ENCODE data around the gene NCOR1. TPM values are rescaled to one million over a fixed set of nuclear protein-coding genes. Genes with fewer than 3 reads are reported as not detected.
A peak's percentile ranks its signal among the peaks of the same experiment; 100 is the strongest.

NCOR1 gene
- total RNA-seq, 2 experiments from 2014 or later = 118 TPM

GRCh38 chr17:15981208-15981607, 234.1 kb downstream of the NCOR1 start:
- Mint-ChIP-seq H3K4me1 (ENCODE audit: low read depth) (peaks cover 6% of the 10 kb centered on the region), H3K9me3 (no peaks in the 10 kb centered on the region), H3K27me3 (no peaks in the 10 kb centered on the region), H3K4me3 (no peak overlapping the region), H3K27ac (peak overlapping the region; percentile 32), H3K36me3 (ENCODE audit: low read depth) (peaks cover 85% of the 10 kb centered on the region)
- H3K4me1 ChIP-seq (ENCODE audit: insufficient read depth, low read length) = no peaks in the 10 kb centered on the region
- no peaks in the 10 kb centered on the region for H3K27me3 ChIP-seq (ENCODE audit: control insufficient read depth in 1 of 2, insufficient read depth in 2 of 2, low read length in 2 of 2)
- H3K27ac ChIP-seq (ENCODE audit: low read depth in 1 of 2, low read length in 2 of 2) = no peak overlapping the region
- ChIA-PET CTCF (no interaction called here), POLR2A (interaction anchor here (0.7 kb wide), 1 partner anchor 514 kb away, joined by 3 read pairs; no protein-coding TSS in a partner anchor)
- no peaks in the 10 kb centered on the region for H3K9me3 ChIP-seq (ENCODE audit: control insufficient read depth in 1 of 2, insufficient read depth in 1 of 2, low read length in 2 of 2)
- H3K4me3 ChIP-seq (ENCODE audit: low read length) = no peak overlapping the region
- TF ChIP-seq CTCF (IDR thresholded peaks at IDR 0.05) = no peak
- H3K36me3 ChIP-seq (ENCODE audit: insufficient read depth, low read length) = peaks cover 58% of the 10 kb centered on the region
- intact Hi-C loops (cut with DNase I, micrococcal nuclease) = no loop called here
- DNase-seq = no peak
- no peak for ATAC-seq (ENCODE audit: poor library complexity)

Other genes starting within 250 kb of the NCOR1 start
- gene ZSWIM7, start 215.8 kb downstream of the NCOR1 start, total RNA-seq = 10 to 100 TPM; 11.3 to 13.0 TPM
- gene TTC19, start 215.7 kb downstream of the NCOR1 start, total RNA-seq = 10 to 100 TPM; 57.8 to 66.7 TPM
- 10 to 100 TPM; 48.4 to 49.0 TPM for gene PIGL, start 1.7 kb upstream of the NCOR1 start, total RNA-seq
- gene CENPV, start 137.9 kb upstream of the NCOR1 start, total RNA-seq = 10 to 100 TPM; 18.5 to 19.4 TPM
- gene UBB, start 165.6 kb upstream of the NCOR1 start, total RNA-seq = 100 to 1,000 TPM; 646 to 647 TPM
- gene TRPV2, start 200.0 kb upstream of the NCOR1 start, total RNA-seq = 10 to 100 TPM; 42.8 to 45.2 TPM